CD14-positive monocyte (primary cell): ENCODE measurements around the gene SERPINA4. TPM values are rescaled to one million over a fixed set of nuclear protein-coding genes. Genes with fewer than 3 reads are reported as not detected.

Source experiments
- DNase-seq, 3 donors: peaks; one replicate each; pipeline ENCODE4 v3.0.0-alpha.2; 2011 to 2022
- H2AFZ ChIP-seq: 2 replicates; pipeline ENCODE4 v1.6.0; 2012; ENCODE audit warnings: mild to moderate bottlenecking, low read depth, low read length, inconsistent platforms; ENCODE audit not compliant: insufficient read depth, poor library complexity, severe bottlenecking
- H3K27ac ChIP-seq, 2 donors: 1 replicate in 1 of 2; 2 replicates in 1 of 2; pipeline ENCODE4 v1.5.1; 2012 to 2013; ENCODE audit warnings: low read length in 2 of 2, control low read depth in 1 of 2, inconsistent platforms in 1 of 2, low read depth in 1 of 2, mild to moderate bottlenecking in 1 of 2
- H3K27me3 ChIP-seq, 2 donors: one replicate each; pipeline versions ENCODE4 v1.6.0 to v1.6.1; 2011 to 2013; ENCODE audit warnings: low read length in 2 of 2; ENCODE audit not compliant: control insufficient read depth in 2 of 2, insufficient read depth in 2 of 2
- H3K36me3 ChIP-seq, 2 donors: replicated peaks in 1 of 2; 1 replicate in 1 of 2; 2 replicates in 1 of 2; pipeline versions ENCODE4 v1.5.1 to v1.6.1; 2012 to 2013; ENCODE audit warnings: low read length in 2 of 2, control low read depth in 1 of 2, inconsistent platforms in 1 of 2, mild to moderate bottlenecking in 1 of 2; ENCODE audit not compliant: insufficient read depth in 2 of 2, control insufficient read depth in 1 of 2
- H3K4me1 ChIP-seq, 2 donors: 1 replicate in 1 of 2; 2 replicates in 1 of 2; pipeline versions ENCODE4 v1.5.1 to v1.6.1; 2012 to 2013; ENCODE audit warnings: low read length in 2 of 2, control low read depth in 1 of 2, inconsistent platforms in 1 of 2, mild to moderate bottlenecking in 1 of 2, moderate library complexity in 1 of 2; ENCODE audit not compliant: insufficient read depth in 2 of 2, control insufficient read depth in 1 of 2
- H3K4me2 ChIP-seq: replicated peaks from 2 replicates; pipeline ENCODE3; 2012; ENCODE audit warnings: low read length, moderate library complexity, mild to moderate bottlenecking; ENCODE audit not compliant: poor library complexity, severe bottlenecking; ENCODE audit errors: extremely low read depth
- H3K4me3 ChIP-seq, 3 experiments: fragments of 200-600 bp in 1 of 3; sonication (generic) in 1 of 3; replicated peaks in 1 of 3; 1 replicate in 2 of 3; 2 replicates in 1 of 3; pipeline ENCODE4 v1.5.1; 2011 to 2013; ENCODE audit warnings: low read length in 3 of 3, mild to moderate bottlenecking in 3 of 3, control low read depth in 2 of 3, low read depth in 2 of 3, inconsistent platforms in 1 of 3, moderate library complexity in 1 of 3
- H3K79me2 ChIP-seq: 2 replicates; pipeline ENCODE4 v1.6.0; 2012; ENCODE audit warnings: mild to moderate bottlenecking, control low read depth, inconsistent platforms, low read length, moderate library complexity; ENCODE audit not compliant: insufficient read depth
- H3K9ac ChIP-seq: 2 replicates; pipeline ENCODE4 v1.6.0; 2017; ENCODE audit warnings: low read length, mild to moderate bottlenecking; ENCODE audit not compliant: insufficient read depth, poor library complexity, severe bottlenecking
- H3K9me3 ChIP-seq, 2 donors: replicated peaks in 1 of 2; 1 replicate in 1 of 2; 2 replicates in 1 of 2; pipeline versions ENCODE4 v1.5.1 to v1.6.1; 2012 to 2013; ENCODE audit warnings: low read length in 2 of 2, control low read depth in 1 of 2; ENCODE audit not compliant: control insufficient read depth in 1 of 2, insufficient read depth in 1 of 2
- H4K20me1 ChIP-seq: 2 replicates; pipeline ENCODE4 v1.6.0; 2012; ENCODE audit warnings: mild to moderate bottlenecking, low read length, control low read depth, moderate library complexity; ENCODE audit not compliant: insufficient read depth
- H3K27ac Mint-ChIP-seq, 7 donors: one replicate each; pipeline ENCODE4 v1.8.0; 2020; ENCODE audit warnings: mild to moderate bottlenecking in 7 of 7, mixed read lengths in 7 of 7, moderate library complexity in 6 of 7, inconsistent platforms in 2 of 7
- H3K27me3 Mint-ChIP-seq, 3 donors: one replicate each; pipeline ENCODE4 v1.8.0; 2021 to 2022; ENCODE audit warnings: low read depth in 3 of 3, mild to moderate bottlenecking in 3 of 3, mixed read lengths in 3 of 3, moderate library complexity in 3 of 3, inconsistent platforms in 1 of 3
- H3K36me3 Mint-ChIP-seq, 2 donors: one replicate each; pipeline ENCODE4 v1.8.0; 2020; ENCODE audit warnings: mixed read lengths in 2 of 2, inconsistent platforms in 1 of 2, mild to moderate bottlenecking in 1 of 2
- H3K4me1 Mint-ChIP-seq: one replicate; pipeline ENCODE4 v1.8.0; 2020; ENCODE audit warnings: mild to moderate bottlenecking, mixed read lengths
- H3K4me3 Mint-ChIP-seq, 2 donors: one replicate each; pipeline ENCODE4 v1.8.0; 2020; ENCODE audit warnings: mild to moderate bottlenecking in 2 of 2, mixed read lengths in 2 of 2, moderate library complexity in 1 of 2
- H3K9me3 Mint-ChIP-seq, 7 donors: one replicate each; pipeline ENCODE4 v1.8.0; 2020 to 2022; ENCODE audit warnings: mixed read lengths in 7 of 7, mild to moderate bottlenecking in 6 of 7, moderate library complexity in 6 of 7, inconsistent platforms in 2 of 7
- CTCF ChIP-seq: fragments of 200-600 bp; IDR thresholded peaks from one replicate; pipeline ENCODE4 v1.8.0; 2022; ENCODE audit warnings: antibody characterized with exemption, mild to moderate bottlenecking
- WGBS: methylation state at CpG from one replicate; pipeline ENCODE4 v1.1.5; 2013; ENCODE audit warnings: missing lambda C conversion rate; ENCODE audit not compliant: insufficient coverage; 5-methylcytosine and 5-hydroxymethylcytosine counted together
- intact Hi-C, 2 donors: fragments of 100-400 bp; cut with micrococcal nuclease; formaldehyde crosslinking; loops; one replicate each; pipeline versions ENCODE4 v1.15.0 to v1.15.1; 2023
- polyA plus RNA-seq, 3 donors: library from polyadenylated mRNA; depleted of rRNA in 1 of 3; unstranded in 2 of 3; stranded (reverse) in 1 of 3; fragments of 300-500 nt in 2 of 3; fragments of >200 nt in 1 of 3; fragmentation: Illumina TruSeq in 2 of 3; gene quantifications; 1 replicate in 2 of 3; 2 replicates in 1 of 3; pipeline ENCODE4 v1.2.3, GENCODE V29; 2012 to 2021

Gene SERPINA4
- polyA plus RNA-seq, 3 donors, result not detected

- WGBS, result 94% methylated on average over 2 of the region's 6 CpGs
- H3K27ac Mint-ChIP-seq, result no peak overlapping the region
Observed at GRCh38 chr14:94578712-94579111, 17.5 kb downstream of the SERPINA4 start.

GRCh38 chr14:94581127-94581999 is 20.1 kb downstream of the SERPINA4 start, which contains the start of gene SERPINA5:
SERPINA5 (plus strand) TSS chr14:94581426; CDS start chr14:94587363, 5,937 bp downstream.
- Mint-ChIP-seq H3K4me1 (peaks cover 1% of the 10 kb centered on the region), H3K27ac (no peak within 1 kb of the TSS), H3K36me3 (no peaks in the 10 kb centered on the region), H3K9me3 (peaks cover 0 to 10% (median 2%) of the 10 kb centered on the region in 7 donors), H3K27me3 (peaks cover 0 to 7% (median 1%) of the 10 kb centered on the region in 3 donors), H3K4me3 (no peak within 1 kb of the TSS)
- Histone ChIP-seq H3K4me1 (no peaks in the 10 kb centered on the region), H3K27ac (no peak within 1 kb of the TSS), H3K4me3 (no peak within 1 kb of the TSS), H3K4me2 (no peak within 1 kb of the TSS), H3K79me2 (no peaks in the 10 kb centered on the region), H3K9me3 (peaks cover 0 to 3% of the 10 kb centered on the region in 2 donors), H3K9ac (no peak within 1 kb of the TSS), H4K20me1 (no peaks in the 10 kb centered on the region), H2AFZ (no peak within 1 kb of the TSS), H3K36me3 (no peaks in the 10 kb centered on the region), H3K27me3 (peaks cover 0 to 3% of the 10 kb centered on the region in 2 donors)
- no peak for DNase-seq
- WGBS, result 31% methylated on average over 14 of the region's 18 CpGs
- no peak for TF ChIP-seq CTCF
- intact Hi-C loops, result no loop called here

More at GRCh38 chr14:94578712-94579111, 17.5 kb downstream of the SERPINA4 start:
- H3K27me3 ChIP-seq, result peaks cover 0 to 3% of the 10 kb centered on the region in 2 donors
- Mint-ChIP-seq H3K36me3 (no peaks in the 10 kb centered on the region), H3K4me3 (no peak overlapping the region), H3K9me3 (peaks cover 0 to 10% (median 2%) of the 10 kb centered on the region in 7 donors), H3K27me3 (peaks cover 0 to 5% (median 1%) of the 10 kb centered on the region in 3 donors), H3K4me1 (peaks cover 1% of the 10 kb centered on the region)
- no peak overlapping the region for H2AFZ ChIP-seq
- no peak overlapping the region for H3K4me3 ChIP-seq
- no peaks in the 10 kb centered on the region for H3K4me1 ChIP-seq
- H4K20me1 ChIP-seq, result no peaks in the 10 kb centered on the region
- H3K9me3 ChIP-seq, result peaks cover 0 to 3% of the 10 kb centered on the region in 2 donors
- no peak overlapping the region for H3K9ac ChIP-seq
- intact Hi-C loops, result no loop called here
- no peak overlapping the region for H3K4me2 ChIP-seq
- TF ChIP-seq CTCF, result no peak
- no peak overlapping the region for H3K27ac ChIP-seq
- no peak for DNase-seq
- no peaks in the 10 kb centered on the region for H3K36me3 ChIP-seq
- no peaks in the 10 kb centered on the region for H3K79me2 ChIP-seq
